Measurements from ENCODE around the gene SLC25A39.

GRCh38 chr17:44279666-44280391 is 44.8 kb downstream of the SLC25A39 start:
- TF ChIP-seq CTCF (conservative IDR thresholded peaks at IDR 0.05; ENCODE audit: low read length), result no peak
- no peak for TF ChIP-seq EZH2phosphoT487 (IDR thresholded peaks at IDR 0.05; ENCODE audit: borderline replicate concordance)

Measured in Loucy (cell line).